GM19023 (cell line): ENCODE measurements around the gene SND1.

ENCODE experiments used
- ATAC-seq: cut with Tn5 transposase; IDR thresholded peaks from one replicate; pipeline ENCODE4 v1.9.1; 2021; ENCODE audit warnings: mild to moderate bottlenecking, moderate library complexity; ENCODE audit not compliant: unreplicated experiment

SND1 gene

DNA sequence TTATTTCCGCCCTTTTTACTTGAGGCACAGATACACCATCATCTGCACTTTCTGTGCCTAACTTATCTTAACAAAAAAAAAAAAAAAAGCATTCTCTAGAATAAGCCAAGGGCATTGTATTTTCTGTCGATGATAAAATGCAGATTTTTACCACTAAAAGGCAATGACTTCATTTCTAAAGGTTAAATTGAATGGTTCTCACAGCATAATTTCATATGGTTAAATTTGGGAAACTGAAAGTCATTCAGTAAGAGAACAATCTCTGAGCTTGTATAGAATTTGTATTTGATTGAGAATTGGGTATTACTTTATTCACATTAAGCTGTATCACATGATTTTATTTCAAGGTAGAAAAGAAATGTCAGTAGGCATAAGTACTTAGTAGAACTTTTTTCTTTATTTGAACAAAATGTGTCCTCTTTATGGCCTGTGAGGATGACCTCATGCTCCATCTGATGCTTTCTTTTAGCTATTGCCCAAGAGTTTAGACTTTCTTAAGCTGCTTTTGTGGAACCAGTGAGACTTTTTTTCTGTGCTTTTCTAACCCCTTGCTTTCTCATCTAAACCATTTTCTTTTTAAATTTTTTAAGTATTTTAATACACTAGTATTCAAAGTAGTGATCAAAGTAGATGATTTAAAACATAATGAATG, 268.9 kb downstream of the SND1 start:
- no peak for ATAC-seq

DNA sequence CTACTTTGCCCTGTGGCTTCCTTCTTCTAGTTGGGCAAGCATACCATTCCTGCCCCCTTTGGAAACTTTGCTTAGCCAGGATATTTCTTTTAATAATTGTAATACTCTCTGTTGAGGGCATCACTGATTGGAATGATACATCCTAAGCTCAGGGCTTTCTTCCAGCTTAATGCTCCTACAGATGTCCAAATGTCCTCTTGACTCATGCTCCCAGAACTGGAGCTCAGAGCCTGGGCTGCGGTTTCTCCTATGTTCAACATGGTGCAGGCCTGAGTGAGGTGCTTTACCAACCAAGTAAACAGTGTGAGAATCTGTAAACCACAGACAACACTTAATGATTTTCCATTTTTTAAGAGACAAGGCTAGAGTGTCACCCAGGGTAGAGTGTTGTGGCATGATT, 270.7 kb downstream of the SND1 start:
- ATAC-seq, result no peak

DNA sequence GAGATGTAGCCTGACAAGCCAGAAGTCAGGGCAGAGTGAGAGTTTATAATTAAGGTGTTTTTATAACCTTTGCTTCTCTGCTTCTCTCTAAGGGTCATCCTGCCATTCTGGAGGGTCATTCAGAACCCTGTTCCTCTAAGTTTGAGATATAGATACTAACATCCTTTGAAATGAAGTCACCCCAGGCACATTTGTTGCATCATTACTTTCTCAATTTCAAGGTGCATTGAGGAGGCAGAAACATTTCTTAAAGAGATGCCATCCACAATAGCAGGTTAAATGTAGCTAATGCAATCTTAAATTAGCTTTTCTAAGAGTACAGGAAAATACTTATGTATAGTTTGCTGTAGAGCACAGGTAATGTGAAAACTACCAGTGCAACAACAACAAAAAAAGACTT, 272.9 kb downstream of the SND1 start:
- no peak for ATAC-seq

DNA sequence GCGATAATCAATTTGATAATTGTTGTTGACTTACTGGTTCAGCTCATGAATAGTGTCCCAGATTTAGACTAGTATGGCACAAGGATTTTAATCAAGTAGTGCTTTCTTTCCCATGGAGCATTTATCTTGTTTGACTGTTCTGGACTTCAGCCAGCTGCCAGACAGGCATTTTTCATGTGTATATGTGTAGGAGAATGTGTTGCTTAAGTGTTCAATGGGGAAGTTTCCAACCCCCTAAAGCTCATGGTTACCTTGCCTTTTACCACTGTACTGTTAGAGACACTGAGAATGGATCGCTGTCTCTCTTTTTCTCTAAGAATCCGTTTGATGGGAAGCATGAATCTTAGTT, 275.3 kb downstream of the SND1 start:
- ATAC-seq, result no peak

DNA sequence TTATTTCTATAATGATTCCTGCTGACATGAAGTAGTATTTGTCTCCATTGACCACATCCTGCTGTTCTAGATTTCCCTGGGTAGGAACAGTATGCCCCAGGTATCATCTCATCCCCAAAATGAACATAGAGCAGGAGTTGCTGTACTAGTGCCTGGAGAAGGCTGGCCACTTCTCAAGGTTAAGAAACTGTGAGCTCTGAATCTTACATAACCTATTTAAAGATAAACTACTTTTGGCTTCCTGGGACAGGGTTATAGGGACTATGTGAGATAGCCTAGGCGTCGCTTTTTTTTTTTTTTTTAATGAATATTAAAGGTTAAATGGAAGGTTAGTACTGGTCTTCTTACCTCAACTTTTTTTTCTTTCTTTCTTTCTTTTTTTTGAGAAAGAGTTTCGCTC, 276.2 kb downstream of the SND1 start:
- no peak for ATAC-seq

- ATAC-seq, result no peak
Observed at GRCh38 chr7:127928852-127929251, 276.9 kb downstream of the SND1 start.

DNA sequence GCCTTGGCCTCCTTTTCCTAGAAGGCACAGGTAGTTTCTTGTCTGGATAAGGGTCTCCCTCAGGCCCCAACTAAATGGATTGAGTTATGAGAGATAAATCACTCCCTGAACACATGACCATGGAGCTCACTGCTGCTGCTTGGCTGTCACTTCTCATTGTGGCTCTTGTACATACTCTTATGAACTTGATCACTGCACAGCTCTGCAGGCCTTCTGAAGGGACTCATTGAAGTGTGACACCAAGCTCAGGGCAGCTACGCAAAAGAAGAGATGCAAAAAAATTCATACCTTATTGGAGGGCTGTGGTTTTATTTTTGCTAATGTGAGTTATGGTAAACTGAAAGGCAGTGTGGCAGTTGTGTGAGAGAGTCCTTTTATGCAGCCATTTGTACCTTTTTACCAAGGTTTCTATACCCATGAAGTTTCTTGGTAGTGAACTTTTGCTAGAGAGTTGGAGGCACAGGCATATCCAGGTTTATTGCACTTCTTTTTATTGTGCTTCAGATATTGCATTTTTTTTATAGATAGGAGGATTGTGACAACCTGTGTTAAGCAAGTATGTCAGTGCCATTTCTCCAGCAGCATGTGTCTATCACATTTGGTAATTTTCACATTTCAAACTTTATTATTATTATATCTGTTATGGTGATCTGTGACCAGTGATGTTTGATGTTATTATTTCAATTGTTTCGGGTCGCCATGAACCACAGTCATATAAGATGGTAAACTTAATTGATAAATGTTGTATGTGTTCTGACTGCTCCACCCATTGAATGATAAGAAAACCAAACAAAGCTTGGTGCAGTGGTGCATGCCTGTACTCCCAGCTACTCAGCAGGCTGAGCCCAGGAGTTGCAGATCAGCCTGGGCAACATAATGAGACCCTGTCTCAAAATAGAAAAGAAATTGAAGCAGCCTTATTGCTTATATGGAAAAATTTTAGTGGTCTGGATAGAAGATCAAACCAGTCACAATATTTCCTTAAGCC, 278.6 kb downstream of the SND1 start:
- no peak for ATAC-seq

DNA sequence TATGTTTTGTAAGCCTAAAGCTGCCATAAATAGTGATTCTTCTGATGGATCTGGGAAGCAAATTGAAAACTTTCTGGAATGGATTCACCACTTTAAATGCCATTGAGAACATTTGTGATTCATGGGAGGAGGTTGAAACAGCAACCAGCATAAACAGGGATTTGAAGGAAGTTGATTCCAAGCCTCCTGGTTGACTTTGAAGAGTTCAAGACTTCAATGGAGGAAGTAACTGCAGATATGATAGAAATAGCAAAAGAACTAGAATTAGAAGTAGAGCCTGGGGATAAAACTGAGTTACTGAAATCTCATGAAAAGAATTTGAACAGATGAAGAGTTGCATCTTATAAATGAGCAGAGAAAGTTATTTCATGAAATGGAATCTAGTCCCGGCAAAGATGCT, 280.1 kb downstream of the SND1 start:
- ATAC-seq, result no peak

- no peak for ATAC-seq
Observed at GRCh38 chr7:127932496-127932895, 280.5 kb downstream of the SND1 start.

GRCh38 chr7:127933146-127933545, 281.2 kb downstream of the SND1 start:
- no peak for ATAC-seq

GRCh38 chr7:127934711-127935110, 282.7 kb downstream of the SND1 start:
- ATAC-seq, result no peak

- no peak for ATAC-seq
Observed at GRCh38 chr7:127935847-127936376, 283.9 kb downstream of the SND1 start.

GRCh38 chr7:127937066-127937680, 285.2 kb downstream of the SND1 start:
- no peak for ATAC-seq

- no peak for ATAC-seq
Observed at GRCh38 chr7:127938588-127938987, 286.6 kb downstream of the SND1 start.

GRCh38 chr7:127940381-127941160, 288.6 kb downstream of the SND1 start:
- no peak for ATAC-seq

DNA sequence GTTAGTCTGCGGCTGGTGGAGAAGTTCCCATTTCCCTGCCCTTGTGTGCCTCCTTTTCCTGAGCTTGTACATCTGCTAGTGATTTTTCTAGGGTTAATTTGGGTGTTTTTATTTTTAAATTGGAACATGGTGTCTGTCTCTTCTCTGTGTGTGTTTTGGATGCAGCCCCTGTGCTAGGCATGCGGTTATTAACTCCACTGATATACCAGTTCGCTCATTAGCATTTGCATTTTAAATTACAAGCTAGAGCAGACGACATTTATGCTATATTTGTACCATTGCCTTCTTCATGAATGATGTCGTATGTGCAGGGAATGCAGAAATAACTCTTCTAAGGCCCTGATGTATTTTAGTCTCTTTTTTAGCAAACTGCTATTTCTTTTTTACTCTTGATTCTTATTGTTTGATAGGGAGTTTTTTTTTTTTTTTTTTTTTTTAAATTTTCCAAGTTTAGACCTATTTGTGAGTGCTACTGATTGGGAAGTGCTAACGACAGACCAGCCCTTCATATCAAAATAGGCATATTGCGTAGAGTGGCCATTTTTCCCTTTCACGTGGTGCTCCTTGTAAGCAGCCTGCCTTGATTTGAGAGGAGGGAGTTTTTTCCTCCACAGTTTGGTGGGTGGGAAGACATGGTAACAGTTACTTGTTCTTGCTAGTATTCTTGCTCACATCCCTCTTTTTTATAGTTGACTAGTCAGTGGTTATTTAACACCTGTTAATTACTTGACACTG, 289.6 kb downstream of the SND1 start:
- no peak for ATAC-seq

- no peak for ATAC-seq
Observed at GRCh38 chr7:127943541-127944521, 291.8 kb downstream of the SND1 start.

DNA sequence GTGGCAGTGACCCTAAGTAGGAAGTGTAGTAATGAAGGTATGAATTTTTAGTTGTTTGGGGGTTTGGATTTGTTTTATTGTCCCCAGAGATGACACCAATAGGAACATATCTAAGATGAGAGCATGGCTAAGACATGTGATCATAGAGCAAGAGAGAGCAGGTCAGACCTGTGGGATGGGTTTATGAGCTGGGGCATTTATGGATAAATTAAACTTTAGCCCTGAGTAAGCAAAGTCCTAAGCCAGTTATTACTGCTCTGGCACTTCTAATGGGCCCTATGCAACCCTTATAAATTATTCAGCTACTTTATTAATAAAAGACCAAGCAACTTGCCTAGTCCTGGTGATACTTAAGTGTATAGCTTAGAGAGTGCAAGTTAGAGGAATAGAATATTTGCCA, 294.1 kb downstream of the SND1 start:
- ATAC-seq, result no peak

- ATAC-seq, result no peak
Observed at GRCh38 chr7:127946847-127947246, 294.9 kb downstream of the SND1 start.
